WERI-Rb-1 (cell line): ENCODE results near the gene GAB1.

Experiments used
- DNase-seq: peaks from one replicate; pipeline ENCODE4 v3.0.0-alpha.2; 2020
- H3K27ac ChIP-seq: fragments of 250-450 bp; sonication (Bioruptor Pico); 2 replicates; pipeline ENCODE4 v1.5.1; 2020; ENCODE audit warnings: mild to moderate bottlenecking, moderate library complexity
- H3K27me3 ChIP-seq: fragments of 250-450 bp; sonication (Bioruptor Pico); 2 replicates; pipeline ENCODE4 v1.5.1; 2021; ENCODE audit warnings: mild to moderate bottlenecking, low read depth, moderate library complexity; ENCODE audit not compliant: insufficient read depth, severe bottlenecking
- H3K36me3 ChIP-seq: fragments of 250-450 bp; sonication (Bioruptor Pico); 2 replicates; pipeline ENCODE4 v1.5.1; 2020; ENCODE audit warnings: mild to moderate bottlenecking, moderate library complexity
- H3K4me3 ChIP-seq: 2 replicates; pipeline ENCODE4 v1.5.1; 2011; ENCODE audit warnings: low read depth, mild to moderate bottlenecking, control low read depth, low read length
- H3K9me3 ChIP-seq: fragments of 250-450 bp; sonication (Bioruptor Pico); 2 replicates; pipeline ENCODE4 v1.5.1; 2021; ENCODE audit warnings: mild to moderate bottlenecking, moderate library complexity; ENCODE audit not compliant: severe bottlenecking
- CTCF ChIP-seq: IDR thresholded peaks from 2 replicates; pipeline ENCODE4 v1.5.1; 2011; ENCODE audit warnings: low read depth, mild to moderate bottlenecking, control low read depth, inconsistent platforms, low read length

The GAB1 gene

GRCh38 chr4:143513314-143514168 lies 176.9 kb downstream of the GAB1 start, which contains the start of gene SMARCA5:
Gene SMARCA5 (plus strand): TSS chr4:143513702. CDS start chr4:143513925, 223 bp downstream.
- peak within 1 kb of the TSS; percentile 93 for H3K27ac ChIP-seq
- H3K4me3 ChIP-seq, result peak within 1 kb of the TSS; percentile 76
- DNase-seq, result peak; percentile 99
- no peaks in the 10 kb centered on the region for H3K27me3 ChIP-seq
- H3K36me3 ChIP-seq, result peaks cover 29% of the 10 kb centered on the region
- TF ChIP-seq CTCF, result no peak
- H3K9me3 ChIP-seq, result no peaks in the 10 kb centered on the region

GRCh38 chr4:143514169-143514495 lies 177.5 kb downstream of the GAB1 start:
- no peak for DNase-seq
- H3K27ac ChIP-seq, result peak overlapping the region; percentile 93
- peaks cover 35% of the 10 kb centered on the region for H3K36me3 ChIP-seq

GRCh38 chr4:143514497-143514896 lies 177.8 kb downstream of the GAB1 start:
- no peak for TF ChIP-seq CTCF
- peak; percentile 80 for DNase-seq

More at GRCh38 chr4:143514169-143514495, 177.5 kb downstream of the GAB1 start:
- peak overlapping the region; percentile 76 for H3K4me3 ChIP-seq
- H3K27me3 ChIP-seq, result no peaks in the 10 kb centered on the region
- no peak for TF ChIP-seq CTCF
- no peaks in the 10 kb centered on the region for H3K9me3 ChIP-seq

GRCh38 chr4:143514901-143515300 lies 178.2 kb downstream of the GAB1 start:
- peaks cover 43% of the 10 kb centered on the region for H3K36me3 ChIP-seq
- H3K9me3 ChIP-seq, result no peaks in the 10 kb centered on the region
- TF ChIP-seq CTCF, result no peak
- peak overlapping the region; percentile 76 for H3K4me3 ChIP-seq
- no peak for DNase-seq
- H3K27ac ChIP-seq, result peak overlapping the region; percentile 6
- H3K27me3 ChIP-seq, result no peaks in the 10 kb centered on the region

More at GRCh38 chr4:143514497-143514896, 177.8 kb downstream of the GAB1 start:
- Histone ChIP-seq H3K4me3 (peak overlapping the region; percentile 76), H3K36me3 (peaks cover 39% of the 10 kb centered on the region), H3K27ac (peak overlapping the region; percentile 93), H3K9me3 (no peaks in the 10 kb centered on the region), H3K27me3 (no peaks in the 10 kb centered on the region)

- Histone ChIP-seq H3K27me3 (no peaks in the 10 kb centered on the region), H3K36me3 (peaks cover 53% of the 10 kb centered on the region), H3K4me3 (no peak overlapping the region), H3K9me3 (no peaks in the 10 kb centered on the region), H3K27ac (no peak overlapping the region)
- DNase-seq, result no peak
- TF ChIP-seq CTCF, result no peak
These were observed 179.2 kb downstream of the GAB1 start for GRCh38 chr4:143515905-143516304.

GRCh38 chr4:143517764-143518163 lies 181.1 kb downstream of the GAB1 start:
- peaks cover 70% of the 10 kb centered on the region for H3K36me3 ChIP-seq
- H3K4me3 ChIP-seq, result no peak overlapping the region
- no peak for TF ChIP-seq CTCF
- no peak overlapping the region for H3K27ac ChIP-seq
- DNase-seq, result no peak
- no peaks in the 10 kb centered on the region for H3K9me3 ChIP-seq
- H3K27me3 ChIP-seq, result no peaks in the 10 kb centered on the region
